Measurements from ENCODE around the gene PRR12. TPM values are rescaled to one million over a fixed set of nuclear protein-coding genes. Genes with fewer than 3 reads are reported as not detected.

PRR12 gene
- total RNA-seq, 1 donor = 8.1 TPM

- peak in 2 of 3 donors; percentile 76 to 79 for DNase-seq (ENCODE audit: low read depth in 2 of 3, low spot score in 2 of 3)
These were observed 73.4 kb downstream of the PRR12 start for GRCh38 chr19:49664171-49665035.

GRCh38 chr19:49665036-49665350, 74.0 kb downstream of the PRR12 start:
- DNase-seq (ENCODE audit: low read depth in 2 of 3, low spot score in 2 of 3) = no peak

GRCh38 chr19:49665351-49666119, 74.6 kb downstream of the PRR12 start, which contains the start of the genes BCL2L12 and IRF3:
Gene BCL2L12, plus strand, starts transcription at chr19:49665933. Its CDS starts 760 bp downstream, at chr19:49666693.
Gene IRF3, minus strand, starts transcription at chr19:49665857. Its CDS starts 1,019 bp downstream, at chr19:49664838.
- DNase-seq (ENCODE audit: low read depth in 2 of 3, low spot score in 2 of 3) = peak; percentile 97 to 98 (median 98)

GRCh38 chr19:49666120-49666444, 75.1 kb downstream of the PRR12 start:
- DNase-seq (ENCODE audit: low read depth in 2 of 3, low spot score in 2 of 3) = no peak

- DNase-seq (ENCODE audit: low read depth in 2 of 3, low spot score in 2 of 3) = no peak
These were observed 76.5 kb downstream of the PRR12 start for GRCh38 chr19:49667473-49667872.

- no peak for DNase-seq (ENCODE audit: low read depth in 2 of 3, low spot score in 2 of 3)
These were observed 78.5 kb downstream of the PRR12 start for GRCh38 chr19:49669516-49669915.

- peak in 2 of 3 donors; percentile 78 to 79 for DNase-seq (ENCODE audit: low read depth in 2 of 3, low spot score in 2 of 3)
These were observed 81.3 kb downstream of the PRR12 start for GRCh38 chr19:49672131-49672919.

Small RNA genes within 50 kb of the gene (small RNA-seq; reads per million reads assigned to genes)
- gene RF00019 = not detected

Other genes starting within 250 kb of the PRR12 start
- gene TEAD2, start 228.8 kb upstream of the PRR12 start, total RNA-seq = 0.27 TPM
- not detected for gene DKKL1, start 227.3 kb upstream of the PRR12 start, total RNA-seq
- 0.27 TPM for gene KASH5, start 202.9 kb upstream of the PRR12 start, total RNA-seq
- not detected for gene PTH2, start 167.7 kb upstream of the PRR12 start, total RNA-seq
- gene GFY, start 165.8 kb upstream of the PRR12 start, total RNA-seq = not detected
- not detected for gene SLC17A7, start 149.7 kb upstream of the PRR12 start, total RNA-seq
- 115 TPM for gene PIH1D1, start 139.4 kb upstream of the PRR12 start, total RNA-seq
- gene ALDH16A1, start 138.0 kb upstream of the PRR12 start, total RNA-seq = 94.0 TPM
- gene FLT3LG, start 117.0 kb upstream of the PRR12 start, total RNA-seq = 3.8 TPM
- 5,678 TPM for gene RPL13A, start 103.6 kb upstream of the PRR12 start, total RNA-seq
- 7,657 TPM for gene RPS11, start 94.7 kb upstream of the PRR12 start, total RNA-seq
- 26.9 TPM for gene FCGRT, start 78.5 kb upstream of the PRR12 start, total RNA-seq
- gene RCN3, start 63.2 kb upstream of the PRR12 start, total RNA-seq = 1.1 TPM
- 114 TPM for gene NOSIP, start 10.6 kb upstream of the PRR12 start, total RNA-seq
- gene PRRG2, start 9.9 kb upstream of the PRR12 start, total RNA-seq = 2.7 TPM
- gene RRAS, start 49.0 kb downstream of the PRR12 start, total RNA-seq = 7.5 TPM
- gene SCAF1, start 51.0 kb downstream of the PRR12 start, total RNA-seq = 18.6 TPM
- 86.7 TPM for gene IRF3, start 74.7 kb downstream of the PRR12 start, total RNA-seq
- 8.1 TPM for gene BCL2L12, start 74.8 kb downstream of the PRR12 start, total RNA-seq
- 455 TPM for gene PRMT1, start 86.1 kb downstream of the PRR12 start, total RNA-seq
- 1.9 TPM for gene ADM5, start 98.4 kb downstream of the PRR12 start, total RNA-seq
- gene CPT1C, start 99.9 kb downstream of the PRR12 start, total RNA-seq = 0.54 TPM
- 1.1 TPM for gene TSKS, start 172.1 kb downstream of the PRR12 start, total RNA-seq
- gene AP2A1, start 175.8 kb downstream of the PRR12 start, total RNA-seq = 67.9 TPM
- gene FUZ, start 222.1 kb downstream of the PRR12 start, total RNA-seq = 40.1 TPM
- gene MED25, start 227.1 kb downstream of the PRR12 start, total RNA-seq = 50.9 TPM